Right lobe of liver (tissue), 4 donors: Measurements from ENCODE around the gene TPM2.

Experiments used
- POLR2A ChIP-seq: fragments of 450-650 bp; IDR thresholded peaks from one replicate; pipeline ENCODE4 v1.6.1; 2017; ENCODE audit warnings: antibody characterized with exemption, mild to moderate bottlenecking
- TF ChIP-seq, protein P1 (sequence below), 4 donors: fragments of 200-600 bp in 3 of 4; fragments of 450-650 bp in 1 of 4; IDR thresholded peaks; one replicate each; pipeline versions ENCODE4 v1.5.1 to v1.8.0; 2016 to 2022; ENCODE audit warnings: antibody characterized with exemption in 4 of 4, mild to moderate bottlenecking in 2 of 4
- donor health status: DM: no; HTN: no; CAD: no.
- donor health status: DM: no; HTN: no; CAD: no.
- donor health status: DM: no; HTN: yes; CAD: no.

DNA sequence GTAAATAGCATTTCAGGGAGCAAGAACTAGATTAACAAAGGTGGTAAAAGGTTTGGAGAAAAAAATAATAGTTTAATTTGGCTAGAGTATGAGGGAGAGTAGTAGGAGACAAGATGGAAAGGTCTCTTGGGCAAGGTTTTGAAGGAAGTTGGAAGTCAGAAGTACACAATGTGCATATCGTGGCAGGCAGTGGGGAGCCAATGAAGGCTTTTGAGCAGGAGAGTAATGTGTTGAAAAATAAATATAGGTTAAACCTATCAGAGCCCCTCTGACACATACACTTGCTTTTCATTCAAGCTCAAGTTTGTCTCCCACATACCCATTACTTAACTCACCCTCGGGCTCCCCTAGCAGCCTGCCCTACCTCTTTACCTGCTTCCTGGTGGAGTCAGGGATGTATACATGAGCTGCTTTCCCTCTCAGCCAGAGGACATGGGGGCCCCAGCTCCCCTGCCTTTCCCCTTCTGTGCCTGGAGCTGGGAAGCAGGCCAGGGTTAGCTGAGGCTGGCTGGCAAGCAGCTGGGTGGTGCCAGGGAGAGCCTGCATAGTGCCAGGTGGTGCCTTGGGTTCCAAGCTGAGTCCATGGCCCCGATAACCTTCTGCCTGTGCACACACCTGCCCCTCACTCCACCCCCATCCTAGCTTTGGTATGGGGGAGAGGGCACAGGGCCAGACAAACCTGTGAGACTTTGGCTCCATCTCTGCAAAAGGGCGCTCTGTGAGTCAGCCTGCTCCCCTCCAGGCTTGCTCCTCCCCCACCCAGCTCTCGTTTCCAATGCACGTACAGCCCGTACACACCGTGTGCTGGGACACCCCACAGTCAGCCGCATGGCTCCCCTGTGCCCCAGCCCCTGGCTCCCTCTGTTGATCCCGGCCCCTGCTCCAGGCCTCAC lies 16.3 kb downstream of the TPM2 start, which contains the start of gene CA9:
- TF ChIP-seq, protein P1, sequence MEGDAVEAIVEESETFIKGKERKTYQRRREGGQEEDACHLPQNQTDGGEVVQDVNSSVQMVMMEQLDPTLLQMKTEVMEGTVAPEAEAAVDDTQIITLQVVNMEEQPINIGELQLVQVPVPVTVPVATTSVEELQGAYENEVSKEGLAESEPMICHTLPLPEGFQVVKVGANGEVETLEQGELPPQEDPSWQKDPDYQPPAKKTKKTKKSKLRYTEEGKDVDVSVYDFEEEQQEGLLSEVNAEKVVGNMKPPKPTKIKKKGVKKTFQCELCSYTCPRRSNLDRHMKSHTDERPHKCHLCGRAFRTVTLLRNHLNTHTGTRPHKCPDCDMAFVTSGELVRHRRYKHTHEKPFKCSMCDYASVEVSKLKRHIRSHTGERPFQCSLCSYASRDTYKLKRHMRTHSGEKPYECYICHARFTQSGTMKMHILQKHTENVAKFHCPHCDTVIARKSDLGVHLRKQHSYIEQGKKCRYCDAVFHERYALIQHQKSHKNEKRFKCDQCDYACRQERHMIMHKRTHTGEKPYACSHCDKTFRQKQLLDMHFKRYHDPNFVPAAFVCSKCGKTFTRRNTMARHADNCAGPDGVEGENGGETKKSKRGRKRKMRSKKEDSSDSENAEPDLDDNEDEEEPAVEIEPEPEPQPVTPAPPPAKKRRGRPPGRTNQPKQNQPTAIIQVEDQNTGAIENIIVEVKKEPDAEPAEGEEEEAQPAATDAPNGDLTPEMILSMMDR (IDR thresholded peaks at IDR 0.05), result no peak
- no peak for TF ChIP-seq POLR2A
